Muscle layer of duodenum (tissue), 2 donors: Measurements from ENCODE around the gene ZDHHC3.

Experiments
- H3K27ac ChIP-seq: one replicate; pipeline ENCODE4 v1.7.0; 2013; ENCODE audit warnings: mild to moderate bottlenecking, low read length
- H3K27me3 ChIP-seq: one replicate; pipeline ENCODE4 v1.7.0; 2013; ENCODE audit warnings: low read depth, mild to moderate bottlenecking, control low read depth, low read length
- H3K36me3 ChIP-seq, 2 donors: one replicate each; pipeline ENCODE4 v1.7.0; 2013; ENCODE audit warnings: low read length in 2 of 2, control low read depth in 1 of 2, mild to moderate bottlenecking in 1 of 2; ENCODE audit not compliant: insufficient read depth in 2 of 2, control insufficient read depth in 1 of 2
- H3K4me1 ChIP-seq, 2 donors: one replicate each; pipeline ENCODE4 v1.7.0; 2013; ENCODE audit warnings: low read length in 2 of 2, mild to moderate bottlenecking in 2 of 2, control low read depth in 1 of 2, moderate library complexity in 1 of 2; ENCODE audit not compliant: insufficient read depth in 2 of 2, control insufficient read depth in 1 of 2
- H3K4me3 ChIP-seq, 2 donors: one replicate each; pipeline ENCODE4 v1.7.0; 2013; ENCODE audit warnings: low read length in 2 of 2, low read depth in 1 of 2, mild to moderate bottlenecking in 1 of 2
- H3K9me3 ChIP-seq, 2 donors: one replicate each; pipeline ENCODE4 v1.7.0; 2013; ENCODE audit warnings: low read length in 2 of 2, control low read depth in 1 of 2, mild to moderate bottlenecking in 1 of 2; ENCODE audit not compliant: control insufficient read depth in 1 of 2
- donor health status: healthy.

The ZDHHC3 gene

GRCh38 chr3:45009868-45010267 lies 33.9 kb upstream of the ZDHHC3 start:
- no peak overlapping the region for H3K27ac ChIP-seq

GRCh38 chr3:45008117-45008516 lies 32.1 kb upstream of the ZDHHC3 start:
- H3K4me1 ChIP-seq = peaks cover 0 to 14% of the 10 kb centered on the region in 2 donors
- H3K27ac ChIP-seq = peak overlapping the region; percentile 24
- H3K9me3 ChIP-seq = peaks cover 0 to 4% of the 10 kb centered on the region in 2 donors
- H3K27me3 ChIP-seq = no peaks in the 10 kb centered on the region
- no peak overlapping the region for H3K4me3 ChIP-seq
- H3K36me3 ChIP-seq = peaks cover 29 to 34% of the 10 kb centered on the region in 2 donors

More at GRCh38 chr3:45009868-45010267, 33.9 kb upstream of the ZDHHC3 start:
- Histone ChIP-seq H3K36me3 (peaks cover 23 to 24% of the 10 kb centered on the region in 2 donors), H3K9me3 (peaks cover 0 to 3% of the 10 kb centered on the region in 2 donors), H3K27me3 (no peaks in the 10 kb centered on the region), H3K4me1 (peaks cover 0 to 14% of the 10 kb centered on the region in 2 donors), H3K4me3 (no peak overlapping the region)

GRCh38 chr3:45007091-45007490 lies 31.1 kb upstream of the ZDHHC3 start:
- peaks cover 29 to 43% of the 10 kb centered on the region in 2 donors for H3K36me3 ChIP-seq
- H3K4me3 ChIP-seq = no peak overlapping the region
- H3K9me3 ChIP-seq = peaks cover 0 to 4% of the 10 kb centered on the region in 2 donors
- H3K27me3 ChIP-seq = no peaks in the 10 kb centered on the region
- peaks cover 0 to 8% of the 10 kb centered on the region in 2 donors for H3K4me1 ChIP-seq
- no peak overlapping the region for H3K27ac ChIP-seq

GRCh38 chr3:45003859-45004258 lies 27.9 kb upstream of the ZDHHC3 start:
- H3K36me3 ChIP-seq = peaks cover 44 to 60% of the 10 kb centered on the region in 2 donors
- H3K4me1 ChIP-seq = no peaks in the 10 kb centered on the region
- H3K27ac ChIP-seq = no peak overlapping the region
- H3K9me3 ChIP-seq = peaks cover 0 to 4% of the 10 kb centered on the region in 2 donors
- no peaks in the 10 kb centered on the region for H3K27me3 ChIP-seq
- no peak overlapping the region for H3K4me3 ChIP-seq

GRCh38 chr3:45003406-45003805 lies 27.4 kb upstream of the ZDHHC3 start:
- H3K27ac ChIP-seq = no peak overlapping the region
- H3K4me1 ChIP-seq = no peaks in the 10 kb centered on the region
- H3K4me3 ChIP-seq = no peak overlapping the region
- H3K9me3 ChIP-seq = peaks cover 0 to 4% of the 10 kb centered on the region in 2 donors
- H3K36me3 ChIP-seq = peaks cover 47 to 64% of the 10 kb centered on the region in 2 donors
- H3K27me3 ChIP-seq = no peaks in the 10 kb centered on the region

- H3K9me3 ChIP-seq = peaks cover 0 to 4% of the 10 kb centered on the region in 2 donors
- H3K4me1 ChIP-seq = no peaks in the 10 kb centered on the region
- H3K36me3 ChIP-seq = peaks cover 41 to 68% of the 10 kb centered on the region in 2 donors
- H3K27ac ChIP-seq = no peak overlapping the region
- no peak overlapping the region for H3K4me3 ChIP-seq
- no peaks in the 10 kb centered on the region for H3K27me3 ChIP-seq
These were observed 26.7 kb upstream of the ZDHHC3 start for GRCh38 chr3:45002720-45003119.

- Histone ChIP-seq H3K27ac (no peak overlapping the region), H3K4me3 (no peak overlapping the region), H3K27me3 (no peaks in the 10 kb centered on the region), H3K36me3 (peaks cover 44 to 67% of the 10 kb centered on the region in 2 donors), H3K4me1 (no peaks in the 10 kb centered on the region), H3K9me3 (peaks cover 0 to 4% of the 10 kb centered on the region in 2 donors)
These were observed 26.2 kb upstream of the ZDHHC3 start for GRCh38 chr3:45002139-45002660.

GRCh38 chr3:45001738-45002137 lies 25.8 kb upstream of the ZDHHC3 start:
- H3K9me3 ChIP-seq = peaks cover 0 to 4% of the 10 kb centered on the region in 2 donors
- no peak overlapping the region for H3K4me3 ChIP-seq
- peaks cover 44 to 68% of the 10 kb centered on the region in 2 donors for H3K36me3 ChIP-seq
- no peak overlapping the region for H3K27ac ChIP-seq
- no peaks in the 10 kb centered on the region for H3K27me3 ChIP-seq
- H3K4me1 ChIP-seq = no peaks in the 10 kb centered on the region

GRCh38 chr3:45000823-45001222 lies 24.8 kb upstream of the ZDHHC3 start:
- Histone ChIP-seq H3K27ac (no peak overlapping the region), H3K4me1 (peaks cover 0 to 1% of the 10 kb centered on the region in 2 donors), H3K27me3 (no peaks in the 10 kb centered on the region), H3K9me3 (peaks cover 0 to 4% of the 10 kb centered on the region in 2 donors), H3K36me3 (peaks cover 47 to 69% of the 10 kb centered on the region in 2 donors), H3K4me3 (no peak overlapping the region)

GRCh38 chr3:44999782-45000181 lies 23.8 kb upstream of the ZDHHC3 start:
- Histone ChIP-seq H3K9me3 (no peaks in the 10 kb centered on the region), H3K4me1 (peaks cover 0 to 10% of the 10 kb centered on the region in 2 donors), H3K4me3 (no peak overlapping the region), H3K27me3 (no peaks in the 10 kb centered on the region), H3K36me3 (peaks cover 37 to 59% of the 10 kb centered on the region in 2 donors), H3K27ac (no peak overlapping the region)

- Histone ChIP-seq H3K4me1 (peaks cover 0 to 10% of the 10 kb centered on the region in 2 donors), H3K27ac (no peak overlapping the region), H3K4me3 (no peak overlapping the region), H3K36me3 (peaks cover 32 to 48% of the 10 kb centered on the region in 2 donors), H3K27me3 (no peaks in the 10 kb centered on the region), H3K9me3 (no peaks in the 10 kb centered on the region)
These were observed 20.6 kb upstream of the ZDHHC3 start for GRCh38 chr3:44996556-44996969.
